Measurements from ENCODE around the gene CEP290.

DNA sequence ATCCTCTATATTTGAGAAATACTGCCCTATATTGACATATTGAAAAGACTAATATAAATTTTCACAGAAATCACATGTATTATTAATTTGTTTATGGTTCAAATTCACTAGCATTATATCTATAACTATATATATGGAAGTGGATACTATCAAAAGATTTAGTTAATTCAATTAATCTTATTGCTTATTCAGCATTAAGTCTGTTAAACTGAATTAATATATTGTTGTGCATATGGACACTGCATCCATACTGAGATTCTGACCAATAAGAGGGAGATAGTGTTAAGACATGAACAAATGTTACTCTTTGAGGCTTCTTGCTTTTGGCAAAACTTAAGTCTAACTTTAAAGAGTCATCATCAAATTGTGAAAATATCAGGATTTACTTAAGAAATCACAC is 60.6 kb downstream of the CEP290 start:
- TF ChIP-seq, protein P1, sequence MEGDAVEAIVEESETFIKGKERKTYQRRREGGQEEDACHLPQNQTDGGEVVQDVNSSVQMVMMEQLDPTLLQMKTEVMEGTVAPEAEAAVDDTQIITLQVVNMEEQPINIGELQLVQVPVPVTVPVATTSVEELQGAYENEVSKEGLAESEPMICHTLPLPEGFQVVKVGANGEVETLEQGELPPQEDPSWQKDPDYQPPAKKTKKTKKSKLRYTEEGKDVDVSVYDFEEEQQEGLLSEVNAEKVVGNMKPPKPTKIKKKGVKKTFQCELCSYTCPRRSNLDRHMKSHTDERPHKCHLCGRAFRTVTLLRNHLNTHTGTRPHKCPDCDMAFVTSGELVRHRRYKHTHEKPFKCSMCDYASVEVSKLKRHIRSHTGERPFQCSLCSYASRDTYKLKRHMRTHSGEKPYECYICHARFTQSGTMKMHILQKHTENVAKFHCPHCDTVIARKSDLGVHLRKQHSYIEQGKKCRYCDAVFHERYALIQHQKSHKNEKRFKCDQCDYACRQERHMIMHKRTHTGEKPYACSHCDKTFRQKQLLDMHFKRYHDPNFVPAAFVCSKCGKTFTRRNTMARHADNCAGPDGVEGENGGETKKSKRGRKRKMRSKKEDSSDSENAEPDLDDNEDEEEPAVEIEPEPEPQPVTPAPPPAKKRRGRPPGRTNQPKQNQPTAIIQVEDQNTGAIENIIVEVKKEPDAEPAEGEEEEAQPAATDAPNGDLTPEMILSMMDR (IDR thresholded peaks at IDR 0.05; ENCODE audit: poor library complexity, severe bottlenecking) = no peak
- TF ChIP-seq TAF1 (IDR thresholded peaks at IDR 0.05; ENCODE audit: low read depth) (no peak), EZH2 (IDR thresholded peaks at IDR 0.05; ENCODE audit: borderline replicate concordance, insufficient read depth, low read length, poor library complexity, severe bottlenecking) (no peak), POLR2AphosphoS5 (IDR thresholded peaks at IDR 0.05) (no peak), SMC3 (conservative IDR thresholded peaks at IDR 0.05; ENCODE audit: poor library complexity) (no peak)
- TF ChIP-seq, protein P2, sequence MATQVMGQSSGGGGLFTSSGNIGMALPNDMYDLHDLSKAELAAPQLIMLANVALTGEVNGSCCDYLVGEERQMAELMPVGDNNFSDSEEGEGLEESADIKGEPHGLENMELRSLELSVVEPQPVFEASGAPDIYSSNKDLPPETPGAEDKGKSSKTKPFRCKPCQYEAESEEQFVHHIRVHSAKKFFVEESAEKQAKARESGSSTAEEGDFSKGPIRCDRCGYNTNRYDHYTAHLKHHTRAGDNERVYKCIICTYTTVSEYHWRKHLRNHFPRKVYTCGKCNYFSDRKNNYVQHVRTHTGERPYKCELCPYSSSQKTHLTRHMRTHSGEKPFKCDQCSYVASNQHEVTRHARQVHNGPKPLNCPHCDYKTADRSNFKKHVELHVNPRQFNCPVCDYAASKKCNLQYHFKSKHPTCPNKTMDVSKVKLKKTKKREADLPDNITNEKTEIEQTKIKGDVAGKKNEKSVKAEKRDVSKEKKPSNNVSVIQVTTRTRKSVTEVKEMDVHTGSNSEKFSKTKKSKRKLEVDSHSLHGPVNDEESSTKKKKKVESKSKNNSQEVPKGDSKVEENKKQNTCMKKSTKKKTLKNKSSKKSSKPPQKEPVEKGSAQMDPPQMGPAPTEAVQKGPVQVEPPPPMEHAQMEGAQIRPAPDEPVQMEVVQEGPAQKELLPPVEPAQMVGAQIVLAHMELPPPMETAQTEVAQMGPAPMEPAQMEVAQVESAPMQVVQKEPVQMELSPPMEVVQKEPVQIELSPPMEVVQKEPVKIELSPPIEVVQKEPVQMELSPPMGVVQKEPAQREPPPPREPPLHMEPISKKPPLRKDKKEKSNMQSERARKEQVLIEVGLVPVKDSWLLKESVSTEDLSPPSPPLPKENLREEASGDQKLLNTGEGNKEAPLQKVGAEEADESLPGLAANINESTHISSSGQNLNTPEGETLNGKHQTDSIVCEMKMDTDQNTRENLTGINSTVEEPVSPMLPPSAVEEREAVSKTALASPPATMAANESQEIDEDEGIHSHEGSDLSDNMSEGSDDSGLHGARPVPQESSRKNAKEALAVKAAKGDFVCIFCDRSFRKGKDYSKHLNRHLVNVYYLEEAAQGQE (IDR thresholded peaks at IDR 0.05; ENCODE audit: borderline replicate concordance) = no peak

All from neural cell (in vitro differentiated cells).